ENCODE data around the gene ADGRE3. TPM values are rescaled to one million over a fixed set of nuclear protein-coding genes. Genes with fewer than 3 reads are reported as not detected.
"Not testable (repeated sequence)": the region's sequence is repeated elsewhere in the genome, so short reads cannot be mapped to it uniquely, and the experiment has no call there.

ADGRE3 gene
- total RNA-seq, 1 donor from 2014 or later: not detected

DNA sequence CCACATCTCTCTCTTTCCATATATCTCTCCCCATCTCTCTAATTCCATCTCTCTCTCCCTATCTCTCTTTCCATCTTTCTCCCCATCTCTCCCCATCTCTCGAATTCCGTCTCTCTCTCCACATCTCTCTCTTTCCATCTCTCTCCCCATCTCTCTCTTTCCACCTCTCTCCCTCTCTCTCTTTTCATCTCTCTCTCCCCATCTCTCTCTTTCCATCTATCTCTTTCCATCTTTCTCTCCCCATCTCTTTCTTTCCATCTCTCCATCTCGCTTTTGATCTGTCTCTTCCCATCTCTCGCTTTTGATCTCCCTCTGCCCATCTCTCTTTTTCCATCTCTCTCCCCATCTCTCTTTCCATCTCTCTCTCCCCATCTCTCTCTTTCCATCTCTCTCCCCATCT, 25.6 kb downstream of the ADGRE3 start:
- H3K27ac Mint-ChIP-seq (ENCODE audit: unreplicated experiment): no peak overlapping the region
- H3K4me3 Mint-ChIP-seq (ENCODE audit: unreplicated experiment): no peak overlapping the region
- peaks cover 19% of the 10 kb centered on the region for H3K36me3 Mint-ChIP-seq (ENCODE audit: low read depth, unreplicated experiment)
- peaks cover 34% of the 10 kb centered on the region for H3K9me3 Mint-ChIP-seq (ENCODE audit: unreplicated experiment)
- H3K27me3 Mint-ChIP-seq (ENCODE audit: unreplicated experiment): peaks cover 9% of the 10 kb centered on the region
- TF ChIP-seq, protein P1, sequence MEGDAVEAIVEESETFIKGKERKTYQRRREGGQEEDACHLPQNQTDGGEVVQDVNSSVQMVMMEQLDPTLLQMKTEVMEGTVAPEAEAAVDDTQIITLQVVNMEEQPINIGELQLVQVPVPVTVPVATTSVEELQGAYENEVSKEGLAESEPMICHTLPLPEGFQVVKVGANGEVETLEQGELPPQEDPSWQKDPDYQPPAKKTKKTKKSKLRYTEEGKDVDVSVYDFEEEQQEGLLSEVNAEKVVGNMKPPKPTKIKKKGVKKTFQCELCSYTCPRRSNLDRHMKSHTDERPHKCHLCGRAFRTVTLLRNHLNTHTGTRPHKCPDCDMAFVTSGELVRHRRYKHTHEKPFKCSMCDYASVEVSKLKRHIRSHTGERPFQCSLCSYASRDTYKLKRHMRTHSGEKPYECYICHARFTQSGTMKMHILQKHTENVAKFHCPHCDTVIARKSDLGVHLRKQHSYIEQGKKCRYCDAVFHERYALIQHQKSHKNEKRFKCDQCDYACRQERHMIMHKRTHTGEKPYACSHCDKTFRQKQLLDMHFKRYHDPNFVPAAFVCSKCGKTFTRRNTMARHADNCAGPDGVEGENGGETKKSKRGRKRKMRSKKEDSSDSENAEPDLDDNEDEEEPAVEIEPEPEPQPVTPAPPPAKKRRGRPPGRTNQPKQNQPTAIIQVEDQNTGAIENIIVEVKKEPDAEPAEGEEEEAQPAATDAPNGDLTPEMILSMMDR (IDR thresholded peaks at IDR 0.05; ENCODE audit: unreplicated experiment): no peak
- DNase-seq (ENCODE audit: low spot score): no peak
- H3K4me1 Mint-ChIP-seq (ENCODE audit: unreplicated experiment): no peaks in the 10 kb centered on the region

DNA sequence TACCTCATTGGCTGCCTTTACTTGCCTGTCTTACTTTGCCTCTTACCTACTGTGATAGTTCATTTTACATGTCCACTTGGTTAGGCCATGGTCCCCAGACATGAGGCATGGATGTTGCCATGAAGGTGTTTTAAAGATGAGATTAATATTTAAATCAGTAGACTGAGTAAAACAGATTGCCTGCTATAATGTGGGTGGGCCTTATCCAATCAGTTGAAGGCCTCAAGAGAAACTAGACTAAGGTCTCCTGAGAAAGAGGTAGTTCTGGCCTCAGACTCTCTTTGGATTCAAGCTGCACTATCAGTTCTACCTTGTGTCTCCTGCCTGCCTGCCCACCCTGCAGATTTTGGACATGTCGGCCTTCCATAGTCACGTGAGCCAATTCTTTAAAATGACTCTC, 26.1 kb downstream of the ADGRE3 start:
- Mint-ChIP-seq H3K36me3 (ENCODE audit: low read depth, unreplicated experiment) (peaks cover 19% of the 10 kb centered on the region), H3K4me3 (ENCODE audit: unreplicated experiment) (no peak overlapping the region), H3K4me1 (ENCODE audit: unreplicated experiment) (no peaks in the 10 kb centered on the region), H3K9me3 (ENCODE audit: unreplicated experiment) (peaks cover 34% of the 10 kb centered on the region), H3K27ac (ENCODE audit: unreplicated experiment) (no peak overlapping the region), H3K27me3 (ENCODE audit: unreplicated experiment) (peaks cover 9% of the 10 kb centered on the region)
- TF ChIP-seq, protein P1 (IDR thresholded peaks at IDR 0.05; ENCODE audit: unreplicated experiment): no peak
- no peak for DNase-seq (ENCODE audit: low spot score)

DNA sequence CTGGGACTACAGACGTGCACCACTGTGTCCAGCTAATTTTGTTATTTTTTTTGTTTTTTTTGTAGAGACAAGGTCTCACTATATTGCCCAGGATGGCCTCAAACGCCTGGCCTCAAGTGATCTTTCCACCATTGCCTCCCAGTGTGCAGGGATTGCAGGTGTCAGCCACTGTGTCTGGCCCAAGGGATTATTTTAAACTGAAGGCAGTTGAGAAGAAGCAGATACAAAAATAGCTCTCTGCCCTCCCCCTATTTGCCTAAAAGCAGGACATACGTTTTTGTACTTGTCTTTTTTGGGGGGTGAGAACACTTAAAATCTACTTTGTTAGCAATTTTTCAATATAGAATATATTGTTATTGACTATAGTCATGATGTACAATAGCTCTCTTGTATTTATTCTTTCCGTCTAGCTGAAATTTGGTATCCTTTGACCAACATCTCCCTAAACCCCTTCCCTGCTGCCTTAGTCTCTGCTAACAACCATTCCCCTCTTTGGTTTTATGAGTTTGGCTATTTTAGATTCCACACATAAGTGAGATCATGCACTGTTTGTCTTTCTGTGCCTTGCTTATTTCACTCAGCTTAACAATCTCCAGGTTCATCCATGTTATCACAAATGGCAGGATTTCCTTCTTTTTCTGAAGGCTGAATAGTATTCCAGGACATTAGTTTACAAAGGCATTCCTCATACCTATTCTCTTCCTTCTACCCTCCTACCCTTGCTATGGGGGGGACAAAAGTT, 34.9 kb downstream of the ADGRE3 start:
- Mint-ChIP-seq H3K4me1 (ENCODE audit: unreplicated experiment) (no peaks in the 10 kb centered on the region), H3K36me3 (ENCODE audit: low read depth, unreplicated experiment) (no peaks in the 10 kb centered on the region), H3K4me3 (ENCODE audit: unreplicated experiment) (no peak overlapping the region), H3K9me3 (ENCODE audit: unreplicated experiment) (peaks cover 18% of the 10 kb centered on the region), H3K27ac (ENCODE audit: unreplicated experiment) (no peak overlapping the region), H3K27me3 (ENCODE audit: unreplicated experiment) (peaks cover 3% of the 10 kb centered on the region)
- TF ChIP-seq, protein P1 (IDR thresholded peaks at IDR 0.05; ENCODE audit: unreplicated experiment): no peak
- DNase-seq (ENCODE audit: low spot score): no peak

DNA sequence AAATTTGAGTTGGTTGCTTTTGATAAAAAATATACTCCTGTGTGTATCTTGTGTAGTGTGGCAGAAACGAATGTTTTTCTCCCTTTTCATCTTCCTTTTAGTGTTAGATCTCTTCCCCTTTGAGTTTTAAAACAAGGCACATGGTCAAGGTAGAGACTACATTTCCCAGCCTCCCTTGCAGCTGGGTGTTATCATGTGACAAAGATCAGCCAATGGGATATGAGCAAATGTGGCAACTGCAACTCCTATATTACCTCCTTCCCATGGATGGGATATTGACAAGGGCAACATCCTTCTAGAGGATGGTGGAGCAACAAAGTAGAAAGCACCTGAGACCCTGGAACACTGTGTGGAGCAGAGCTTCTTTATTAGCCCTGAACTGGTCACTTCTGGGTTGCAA, 42.4 kb downstream of the ADGRE3 start:
- H3K4me1 Mint-ChIP-seq (ENCODE audit: unreplicated experiment): no peaks in the 10 kb centered on the region
- no peaks in the 10 kb centered on the region for H3K27me3 Mint-ChIP-seq (ENCODE audit: unreplicated experiment)
- no peak for DNase-seq (ENCODE audit: low spot score)
- no peak overlapping the region for H3K27ac Mint-ChIP-seq (ENCODE audit: unreplicated experiment)
- no peaks in the 10 kb centered on the region for H3K36me3 Mint-ChIP-seq (ENCODE audit: low read depth, unreplicated experiment)
- TF ChIP-seq, protein P1 (IDR thresholded peaks at IDR 0.05; ENCODE audit: unreplicated experiment): no peak
- H3K9me3 Mint-ChIP-seq (ENCODE audit: unreplicated experiment): peaks cover 4% of the 10 kb centered on the region
- H3K4me3 Mint-ChIP-seq (ENCODE audit: unreplicated experiment): no peak overlapping the region

DNA sequence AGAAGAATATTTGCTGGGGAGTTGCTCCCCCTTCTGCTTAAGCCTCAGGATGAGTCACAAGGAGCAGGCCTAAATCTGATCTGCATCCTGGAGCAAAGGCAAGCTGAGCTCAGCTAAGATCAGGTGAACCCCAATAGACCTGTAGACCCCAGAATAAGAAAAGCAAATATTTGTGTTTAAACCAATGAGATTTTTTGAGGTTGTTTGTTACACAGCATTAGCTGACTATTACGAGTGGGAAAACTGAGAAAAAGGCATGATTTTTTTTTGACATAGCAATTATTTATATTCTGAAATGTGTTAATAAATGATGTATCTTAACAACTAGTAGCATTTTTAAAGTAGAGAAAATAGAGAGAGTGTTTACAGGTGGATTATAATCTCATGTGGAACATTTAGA, 45.1 kb downstream of the ADGRE3 start:
- TF ChIP-seq, protein P1 (IDR thresholded peaks at IDR 0.05; ENCODE audit: unreplicated experiment): no peak
- DNase-seq (ENCODE audit: low spot score): no peak
- no peaks in the 10 kb centered on the region for H3K27me3 Mint-ChIP-seq (ENCODE audit: unreplicated experiment)
- peaks cover 4% of the 10 kb centered on the region for H3K9me3 Mint-ChIP-seq (ENCODE audit: unreplicated experiment)
- no peaks in the 10 kb centered on the region for H3K4me1 Mint-ChIP-seq (ENCODE audit: unreplicated experiment)
- no peaks in the 10 kb centered on the region for H3K36me3 Mint-ChIP-seq (ENCODE audit: low read depth, unreplicated experiment)
- no peak overlapping the region for H3K4me3 Mint-ChIP-seq (ENCODE audit: unreplicated experiment)
- no peak overlapping the region for H3K27ac Mint-ChIP-seq (ENCODE audit: unreplicated experiment)

DNA sequence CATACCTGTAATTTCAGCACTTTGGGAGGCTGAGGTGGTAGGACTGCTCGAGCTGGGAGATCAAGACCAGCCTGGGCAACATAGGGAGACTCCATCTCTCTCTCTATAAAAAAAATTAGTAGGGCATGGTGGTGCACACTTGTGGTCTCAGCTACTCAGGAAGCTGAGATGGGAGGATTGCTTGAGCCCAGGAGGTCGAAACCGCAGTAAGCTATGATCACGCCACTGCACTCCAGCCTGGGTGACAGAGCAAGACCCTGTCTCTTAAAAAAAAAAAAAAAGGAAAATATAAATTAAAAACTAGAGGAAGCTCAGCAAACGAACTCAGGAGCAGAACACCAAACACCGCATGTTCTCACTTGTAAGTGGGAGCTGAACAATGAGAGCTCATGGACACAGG, 50.2 kb downstream of the ADGRE3 start:
- not testable (repeated sequence) for H3K4me1 Mint-ChIP-seq (ENCODE audit: unreplicated experiment); DNase-seq (ENCODE audit: low spot score); H3K27ac Mint-ChIP-seq (ENCODE audit: unreplicated experiment); H3K9me3 Mint-ChIP-seq (ENCODE audit: unreplicated experiment); H3K4me3 Mint-ChIP-seq (ENCODE audit: unreplicated experiment); H3K27me3 Mint-ChIP-seq (ENCODE audit: unreplicated experiment); H3K36me3 Mint-ChIP-seq (ENCODE audit: low read depth, unreplicated experiment)

All from endothelial cell (in vitro differentiated cells).